Large intestine (tissue), 12 donors: Measurements from ENCODE around the gene CYBC1. TPM values are rescaled to one million over a fixed set of nuclear protein-coding genes. Genes with fewer than 3 reads are reported as not detected.

ENCODE experiments used
- DNase-seq, 2 donors: peaks; one replicate each; pipeline versions ENCODE4 v3.0.0 to v3.0.0-alpha.2; 2013
- H3K27ac ChIP-seq: one replicate; pipeline ENCODE4 v1.5.1; 2013; ENCODE audit warnings: low read length
- H3K27me3 ChIP-seq: 2 replicates; pipeline ENCODE4 v1.6.1; 2013; ENCODE audit warnings: low read length; ENCODE audit not compliant: control insufficient read depth, insufficient read depth
- H3K36me3 ChIP-seq: 2 replicates; pipeline ENCODE4 v1.6.1; 2013; ENCODE audit warnings: low read length; ENCODE audit not compliant: control insufficient read depth, insufficient read depth
- H3K4me1 ChIP-seq: one replicate; pipeline ENCODE4 v1.6.1; 2013; ENCODE audit warnings: low read length; ENCODE audit not compliant: control insufficient read depth, insufficient read depth
- H3K4me3 ChIP-seq: one replicate; pipeline ENCODE4 v1.5.1; 2013; ENCODE audit warnings: low read length
- H3K9me3 ChIP-seq: one replicate; pipeline ENCODE4 v1.6.1; 2013; ENCODE audit warnings: mild to moderate bottlenecking, low read depth, low read length, moderate library complexity; ENCODE audit not compliant: control insufficient read depth
- whole genome bisulfite sequencing: methylation state at CpG from one replicate; pipeline ENCODE4 v1.1.5; 2013; ENCODE audit warnings: low lambda C conversion rate; ENCODE audit not compliant: insufficient coverage; 5-methylcytosine and 5-hydroxymethylcytosine counted together
- long read RNA-seq, 11 donors: transcript quantifications; one replicate each; lab custom pipeline, GENCODE V29; 2026
- polyA plus RNA-seq: library from polyadenylated mRNA; unstranded; fragments of 120-200 nt; gene quantifications from one replicate; pipeline ENCODE4 v1.2.1, GENCODE V29; 2013

CYBC1 gene
- 60.4 TPM for polyA plus RNA-seq
- long read RNA-seq, donor 1, transcript CYBC1-201 (7 exons, 2,093 nt): major isoform, 7 of 9 reads
- long read RNA-seq, donor 1, partial matches to known transcripts: 0 of 9 reads
- long read RNA-seq, donor 1, other reads (novel, unspliced or antisense): 0 of 9 reads
- long read RNA-seq, donor 2, transcript CYBC1-201 (7 exons, 2,093 nt): major isoform, 10 of 55 reads
- long read RNA-seq, donor 2, partial matches to known transcripts: 29 of 55 reads
- long read RNA-seq, donor 2, other reads (novel, unspliced or antisense): 12 of 55 reads
- long read RNA-seq, donor 3: 0 reads
- long read RNA-seq, donor 4, partial matches to known transcripts: 0 of 2 reads
- long read RNA-seq, donor 4, other reads (novel, unspliced or antisense): 0 of 2 reads
- long read RNA-seq, donor 5, partial matches to known transcripts: 0 of 7 reads
- long read RNA-seq, donor 5, other reads (novel, unspliced or antisense): 0 of 7 reads
- long read RNA-seq, donor 6, full-length matches to known transcripts: 21 of 21 reads
- long read RNA-seq, donor 6, partial matches to known transcripts: 0 of 21 reads
- long read RNA-seq, donor 6, other reads (novel, unspliced or antisense): 0 of 21 reads
- long read RNA-seq, donor 7, transcript CYBC1-201 (7 exons, 2,093 nt): major isoform, 5 of 9 reads
- long read RNA-seq, donor 7, partial matches to known transcripts: 0 of 9 reads
- long read RNA-seq, donor 7, other reads (novel, unspliced or antisense): 0 of 9 reads
- long read RNA-seq, donor 8, transcript CYBC1-201 (7 exons, 2,093 nt): major isoform, 7 of 20 reads
- long read RNA-seq, donor 8, partial matches to known transcripts: 0 of 20 reads
- long read RNA-seq, donor 8, other reads (novel, unspliced or antisense): 0 of 20 reads
- long read RNA-seq, donor 9, transcript CYBC1-201 (7 exons, 2,093 nt): major isoform, 8 of 17 reads
- long read RNA-seq, donor 9, partial matches to known transcripts: 0 of 17 reads
- long read RNA-seq, donor 9, other reads (novel, unspliced or antisense): 0 of 17 reads
- long read RNA-seq, donor 10, transcript CYBC1-201 (7 exons, 2,093 nt): major isoform, 10 of 23 reads
- long read RNA-seq, donor 10, partial matches to known transcripts: 6 of 23 reads
- long read RNA-seq, donor 10, other reads (novel, unspliced or antisense): 0 of 23 reads
- long read RNA-seq, donor 11, transcript CYBC1-201 (7 exons, 2,093 nt): major isoform, 5 of 8 reads
- long read RNA-seq, donor 11, partial matches to known transcripts: 0 of 8 reads
- long read RNA-seq, donor 11, other reads (novel, unspliced or antisense): 0 of 8 reads

- peak; percentile 89 to 92 for DNase-seq
- Histone ChIP-seq H3K36me3 (peaks cover 2% of the 10 kb centered on the region), H3K4me1 (peaks cover 9% of the 10 kb centered on the region), H3K4me3 (peak within 1 kb of the TSS; percentile 65), H3K27ac (peak within 1 kb of the TSS; percentile 68), H3K9me3 (peaks cover 17% of the 10 kb centered on the region), H3K27me3 (no peaks in the 10 kb centered on the region)
- WGBS: no CpG with 5 or more reads among the region's 91 CpGs
These were observed at the start of gene CYBC1 for GRCh38 chr17:82450357-82451106. TSS of gene CYBC1 (minus strand) at chr17:82450752. CDS start at chr17:82449254, 1,498 bp downstream.

- WGBS: no CpG with 5 or more reads among the region's 66 CpGs
- peak in 1 of 2 donors; percentile 69 for DNase-seq
- H3K4me1 ChIP-seq: peaks cover 5% of the 10 kb centered on the region
These were observed 47.2 kb upstream of the CYBC1 start for GRCh38 chr17:82497483-82498405.

GRCh38 chr17:82496529-82497434 is 46.2 kb upstream of the CYBC1 start:
- no peaks in the 10 kb centered on the region for H3K36me3 ChIP-seq
- H3K4me1 ChIP-seq: peaks cover 5% of the 10 kb centered on the region
- no peaks in the 10 kb centered on the region for H3K9me3 ChIP-seq
- DNase-seq: peak; percentile 94 to 95
- H3K27ac ChIP-seq: peak overlapping the region; percentile 30
- no CpG with 5 or more reads among the region's 83 CpGs for WGBS
- H3K27me3 ChIP-seq: no peaks in the 10 kb centered on the region
- peak overlapping the region; percentile 68 for H3K4me3 ChIP-seq

More at GRCh38 chr17:82497483-82498405, 47.2 kb upstream of the CYBC1 start:
- no peaks in the 10 kb centered on the region for H3K27me3 ChIP-seq
- peak overlapping the region; percentile 48 for H3K4me3 ChIP-seq
- peak overlapping the region; percentile 52 for H3K27ac ChIP-seq
- no peaks in the 10 kb centered on the region for H3K36me3 ChIP-seq
- no peaks in the 10 kb centered on the region for H3K9me3 ChIP-seq

- no peak overlapping the region for H3K4me3 ChIP-seq
- H3K9me3 ChIP-seq: no peaks in the 10 kb centered on the region
- no peaks in the 10 kb centered on the region for H3K36me3 ChIP-seq
- no peak for DNase-seq
- peaks cover 5% of the 10 kb centered on the region for H3K4me1 ChIP-seq
- H3K27me3 ChIP-seq: no peaks in the 10 kb centered on the region
- H3K27ac ChIP-seq: no peak overlapping the region
- WGBS: 100% methylated on average over 1 of the region's 12 CpGs
These were observed 45.4 kb upstream of the CYBC1 start for GRCh38 chr17:82495844-82496528.

- Histone ChIP-seq H3K27ac (no peak overlapping the region), H3K4me3 (no peak overlapping the region), H3K9me3 (no peaks in the 10 kb centered on the region), H3K27me3 (no peaks in the 10 kb centered on the region), H3K4me1 (peaks cover 5% of the 10 kb centered on the region), H3K36me3 (no peaks in the 10 kb centered on the region)
- peak; percentile 85 to 87 for DNase-seq
- WGBS: no CpG with 5 or more reads among the region's 17 CpGs
These were observed 43.9 kb upstream of the CYBC1 start for GRCh38 chr17:82494236-82495055.

GRCh38 chr17:82493226-82493781 is 42.8 kb upstream of the CYBC1 start:
- Histone ChIP-seq H3K27ac (no peak overlapping the region), H3K4me1 (peaks cover 5% of the 10 kb centered on the region), H3K27me3 (no peaks in the 10 kb centered on the region), H3K4me3 (no peak overlapping the region), H3K36me3 (peaks cover 7% of the 10 kb centered on the region), H3K9me3 (no peaks in the 10 kb centered on the region)
- WGBS: no CpG with 5 or more reads among the region's 12 CpGs
- DNase-seq: no peak

GRCh38 chr17:82492643-82493225 is 42.2 kb upstream of the CYBC1 start:
- no peaks in the 10 kb centered on the region for H3K9me3 ChIP-seq
- H3K36me3 ChIP-seq: peaks cover 12% of the 10 kb centered on the region
- whole genome bisulfite sequencing: 80% methylated on average over 1 of the region's 13 CpGs
- H3K4me3 ChIP-seq: no peak overlapping the region
- peaks cover 5% of the 10 kb centered on the region for H3K4me1 ChIP-seq
- no peak for DNase-seq
- H3K27me3 ChIP-seq: no peaks in the 10 kb centered on the region
- no peak overlapping the region for H3K27ac ChIP-seq
